Stimulated activated naive CD8-positive, alpha-beta T cell treated with anti-CD3 and anti-CD28 coated beads, Interleukin-15, amount 100 ng/mL, for 72 hours (primary cell): ENCODE results near the gene TOR4A.

ENCODE experiments used
- ATAC-seq: fragments of 150-1000 bp; cut with Tn5 transposase; 2 replicates; pipeline ENCODE4 v1.10.0; 2021; ENCODE audit warnings: mild to moderate bottlenecking, moderate library complexity
- DNase-seq, 2 donors: peaks; one replicate each; pipeline ENCODE4 v3.0.0; 2021 to 2022
- H3K27ac Mint-ChIP-seq, 2 donors: one replicate each; pipeline ENCODE4 v1.8.0; 2022; ENCODE audit warnings: mild to moderate bottlenecking in 2 of 2, mixed read lengths in 2 of 2, moderate library complexity in 2 of 2
- H3K27me3 Mint-ChIP-seq: one replicate; pipeline ENCODE4 v1.8.0; 2022; ENCODE audit warnings: mixed read lengths
- H3K4me1 Mint-ChIP-seq: one replicate; pipeline ENCODE4 v1.8.0; 2022; ENCODE audit warnings: mild to moderate bottlenecking, mixed read lengths
- H3K4me3 Mint-ChIP-seq, 2 donors: one replicate each; pipeline ENCODE4 v1.8.0; 2022; ENCODE audit warnings: mild to moderate bottlenecking in 2 of 2, mixed read lengths in 2 of 2, moderate library complexity in 1 of 2
- H3K9me3 Mint-ChIP-seq, 2 donors: one replicate each; pipeline ENCODE4 v1.8.0; 2022; ENCODE audit warnings: mixed read lengths in 2 of 2

The TOR4A gene

GRCh38 chr9:137277329-137278041 lies at the start of gene TOR4A:
TSS of gene TOR4A (plus strand) at chr9:137277726. CDS start at chr9:137278690, 964 bp downstream.
- H3K27ac Mint-ChIP-seq: peak within 1 kb of the TSS; percentile 78 to 94
- peak; percentile 70 for ATAC-seq
- H3K27me3 Mint-ChIP-seq: peaks cover 31% of the 10 kb centered on the region
- no peaks in the 10 kb centered on the region for H3K9me3 Mint-ChIP-seq
- peak in 1 of 2 donors; percentile 54 for DNase-seq
- peaks cover 38% of the 10 kb centered on the region for H3K4me1 Mint-ChIP-seq
- H3K4me3 Mint-ChIP-seq: peak within 1 kb of the TSS; percentile 79 to 88

GRCh38 chr9:137227853-137228505 lies 49.5 kb upstream of the TOR4A start:
- H3K4me3 Mint-ChIP-seq: no peak overlapping the region
- DNase-seq (no peak), ATAC-seq (no peak)
- peak overlapping the region in 1 of 2 donors; percentile 57 for H3K27ac Mint-ChIP-seq
- H3K4me1 Mint-ChIP-seq: peaks cover 26% of the 10 kb centered on the region
- H3K9me3 Mint-ChIP-seq: no peaks in the 10 kb centered on the region
- peaks cover 38% of the 10 kb centered on the region for H3K27me3 Mint-ChIP-seq

- H3K27me3 Mint-ChIP-seq: peaks cover 38% of the 10 kb centered on the region
- H3K4me3 Mint-ChIP-seq: no peak overlapping the region
- H3K4me1 Mint-ChIP-seq: peaks cover 24% of the 10 kb centered on the region
- ATAC-seq (no peak), DNase-seq (no peak)
- H3K9me3 Mint-ChIP-seq: no peaks in the 10 kb centered on the region
- no peak overlapping the region for H3K27ac Mint-ChIP-seq
These were observed 49.0 kb upstream of the TOR4A start for GRCh38 chr9:137228506-137228967.

- Mint-ChIP-seq H3K27ac (no peak overlapping the region), H3K27me3 (peaks cover 41% of the 10 kb centered on the region), H3K4me1 (peaks cover 19% of the 10 kb centered on the region), H3K9me3 (no peaks in the 10 kb centered on the region), H3K4me3 (no peak overlapping the region)
- ATAC-seq (no peak), DNase-seq (no peak)
These were observed 48.3 kb upstream of the TOR4A start for GRCh38 chr9:137228968-137229896.

GRCh38 chr9:137229903-137230704 lies 47.4 kb upstream of the TOR4A start:
- Mint-ChIP-seq H3K9me3 (no peaks in the 10 kb centered on the region), H3K4me3 (no peak overlapping the region), H3K4me1 (peaks cover 17% of the 10 kb centered on the region), H3K27me3 (peaks cover 49% of the 10 kb centered on the region), H3K27ac (no peak overlapping the region)
- no peak for ATAC-seq
- no peak for DNase-seq

- no peak within 1 kb of the TSS for H3K27ac Mint-ChIP-seq
- no peak for DNase-seq
- H3K4me1 Mint-ChIP-seq: peaks cover 16% of the 10 kb centered on the region
- no peak within 1 kb of the TSS for H3K4me3 Mint-ChIP-seq
- H3K9me3 Mint-ChIP-seq: no peaks in the 10 kb centered on the region
- no peak for ATAC-seq
- H3K27me3 Mint-ChIP-seq: peaks cover 55% of the 10 kb centered on the region
These were observed 46.7 kb upstream of the TOR4A start, which contains the start of gene SLC34A3 for GRCh38 chr9:137230705-137231371. TSS of gene SLC34A3 (plus strand) at chr9:137230901. CDS start at chr9:137231703, 802 bp downstream.

- Mint-ChIP-seq H3K4me3 (no peak overlapping the region), H3K27ac (peak overlapping the region in 1 of 2 donors; percentile 59), H3K9me3 (no peaks in the 10 kb centered on the region), H3K27me3 (peaks cover 55% of the 10 kb centered on the region), H3K4me1 (peaks cover 21% of the 10 kb centered on the region)
- DNase-seq (no peak), ATAC-seq (no peak)
These were observed 46.0 kb upstream of the TOR4A start for GRCh38 chr9:137231372-137232039.

GRCh38 chr9:137232101-137232500 lies 45.4 kb upstream of the TOR4A start:
- no peak for ATAC-seq
- Mint-ChIP-seq H3K4me3 (no peak overlapping the region), H3K27ac (no peak overlapping the region), H3K9me3 (no peaks in the 10 kb centered on the region), H3K4me1 (peaks cover 27% of the 10 kb centered on the region), H3K27me3 (peaks cover 55% of the 10 kb centered on the region)
- no peak for DNase-seq

GRCh38 chr9:137232510-137232909 lies 45.0 kb upstream of the TOR4A start:
- Mint-ChIP-seq H3K4me3 (no peak overlapping the region), H3K4me1 (peaks cover 27% of the 10 kb centered on the region), H3K27me3 (peaks cover 51% of the 10 kb centered on the region), H3K9me3 (no peaks in the 10 kb centered on the region), H3K27ac (no peak overlapping the region)
- ATAC-seq (no peak), DNase-seq (no peak)

- H3K4me1 Mint-ChIP-seq: peaks cover 32% of the 10 kb centered on the region
- no peak for DNase-seq
- H3K4me3 Mint-ChIP-seq: no peak overlapping the region
- H3K9me3 Mint-ChIP-seq: no peaks in the 10 kb centered on the region
- ATAC-seq: no peak
- peaks cover 46% of the 10 kb centered on the region for H3K27me3 Mint-ChIP-seq
- no peak overlapping the region for H3K27ac Mint-ChIP-seq
These were observed 44.2 kb upstream of the TOR4A start for GRCh38 chr9:137233143-137233980.

GRCh38 chr9:137234055-137234697 lies 43.4 kb upstream of the TOR4A start:
- Mint-ChIP-seq H3K4me3 (no peak overlapping the region), H3K27me3 (peaks cover 41% of the 10 kb centered on the region), H3K9me3 (no peaks in the 10 kb centered on the region), H3K27ac (no peak overlapping the region), H3K4me1 (peaks cover 40% of the 10 kb centered on the region)
- DNase-seq (no peak), ATAC-seq (no peak)

- ATAC-seq: no peak
- Mint-ChIP-seq H3K27ac (peak overlapping the region in 1 of 2 donors; percentile 28), H3K4me1 (peaks cover 46% of the 10 kb centered on the region)
These were observed 42.6 kb upstream of the TOR4A start for GRCh38 chr9:137234758-137235423.

More at GRCh38 chr9:137234758-137235423, 42.6 kb upstream of the TOR4A start:
- H3K4me3 Mint-ChIP-seq: no peak overlapping the region
- peaks cover 34% of the 10 kb centered on the region for H3K27me3 Mint-ChIP-seq
- DNase-seq: no peak
- no peaks in the 10 kb centered on the region for H3K9me3 Mint-ChIP-seq
